ENCODE results near the gene DRD5.
"Not testable (repeated sequence)": the region's sequence is repeated elsewhere in the genome, so short reads cannot be mapped to it uniquely, and the experiment has no call there.

DNA sequence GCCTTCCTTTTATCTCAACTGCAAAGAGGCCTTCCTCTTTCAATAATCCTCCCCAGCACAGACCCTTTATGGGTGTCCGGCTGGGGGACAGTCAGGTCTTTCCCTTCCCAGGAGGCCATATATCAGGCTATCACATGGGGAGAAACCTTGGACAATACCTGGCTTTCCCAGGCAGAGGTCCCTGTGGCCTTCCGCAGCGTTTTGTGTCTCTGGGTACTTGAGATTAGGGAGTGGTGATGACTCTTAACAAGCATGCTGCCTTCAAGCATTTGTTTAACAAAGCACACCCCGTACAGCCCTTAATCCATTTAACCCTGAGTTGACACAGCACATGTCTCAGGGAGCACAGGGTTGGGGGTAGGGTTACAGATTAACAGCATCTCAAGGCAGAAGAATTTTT lies 49.2 kb upstream of the DRD5 start:
- TF ChIP-seq, protein P1, sequence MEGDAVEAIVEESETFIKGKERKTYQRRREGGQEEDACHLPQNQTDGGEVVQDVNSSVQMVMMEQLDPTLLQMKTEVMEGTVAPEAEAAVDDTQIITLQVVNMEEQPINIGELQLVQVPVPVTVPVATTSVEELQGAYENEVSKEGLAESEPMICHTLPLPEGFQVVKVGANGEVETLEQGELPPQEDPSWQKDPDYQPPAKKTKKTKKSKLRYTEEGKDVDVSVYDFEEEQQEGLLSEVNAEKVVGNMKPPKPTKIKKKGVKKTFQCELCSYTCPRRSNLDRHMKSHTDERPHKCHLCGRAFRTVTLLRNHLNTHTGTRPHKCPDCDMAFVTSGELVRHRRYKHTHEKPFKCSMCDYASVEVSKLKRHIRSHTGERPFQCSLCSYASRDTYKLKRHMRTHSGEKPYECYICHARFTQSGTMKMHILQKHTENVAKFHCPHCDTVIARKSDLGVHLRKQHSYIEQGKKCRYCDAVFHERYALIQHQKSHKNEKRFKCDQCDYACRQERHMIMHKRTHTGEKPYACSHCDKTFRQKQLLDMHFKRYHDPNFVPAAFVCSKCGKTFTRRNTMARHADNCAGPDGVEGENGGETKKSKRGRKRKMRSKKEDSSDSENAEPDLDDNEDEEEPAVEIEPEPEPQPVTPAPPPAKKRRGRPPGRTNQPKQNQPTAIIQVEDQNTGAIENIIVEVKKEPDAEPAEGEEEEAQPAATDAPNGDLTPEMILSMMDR (IDR thresholded peaks at IDR 0.05), result not testable (repeated sequence)
- not testable (repeated sequence) for TF ChIP-seq EZH2 (IDR thresholded peaks at IDR 0.05; ENCODE audit: borderline replicate concordance, insufficient read depth, low read depth, low read length, poor library complexity, severe bottlenecking)

All from B cell (primary cell).